ENCODE measurements around the gene IL1RAPL2. TPM values are rescaled to one million over a fixed set of nuclear protein-coding genes. Genes with fewer than 3 reads are reported as not detected.

IL1RAPL2 gene
- polyA plus RNA-seq, 1 of the 3 experiments (the other 2 are of a cell fraction) = 0.13 TPM

DNA sequence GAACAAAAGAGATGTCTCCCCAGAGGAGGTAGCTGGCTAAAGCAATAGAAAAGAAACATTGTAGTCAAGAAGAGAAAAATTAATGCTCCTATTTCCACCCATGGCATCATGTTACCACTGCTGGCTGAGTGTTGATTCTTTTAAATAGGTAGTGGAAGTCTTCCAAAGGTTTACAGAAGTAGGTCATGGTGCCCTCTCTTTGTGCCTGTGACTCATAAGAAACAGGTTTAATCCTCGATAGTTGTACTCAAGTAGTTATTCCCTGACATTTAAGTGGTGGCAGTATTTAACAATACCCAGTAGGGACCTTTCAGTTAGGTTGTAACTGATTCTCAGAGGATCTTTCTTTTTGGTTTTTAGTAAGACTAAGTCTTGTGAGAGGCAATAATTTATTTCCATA lies 406.7 kb downstream of the IL1RAPL2 start:
- peaks cover 8% of the 10 kb centered on the region for H3K27me3 ChIP-seq (ENCODE audit: insufficient read depth)
- TF ChIP-seq, protein P1, sequence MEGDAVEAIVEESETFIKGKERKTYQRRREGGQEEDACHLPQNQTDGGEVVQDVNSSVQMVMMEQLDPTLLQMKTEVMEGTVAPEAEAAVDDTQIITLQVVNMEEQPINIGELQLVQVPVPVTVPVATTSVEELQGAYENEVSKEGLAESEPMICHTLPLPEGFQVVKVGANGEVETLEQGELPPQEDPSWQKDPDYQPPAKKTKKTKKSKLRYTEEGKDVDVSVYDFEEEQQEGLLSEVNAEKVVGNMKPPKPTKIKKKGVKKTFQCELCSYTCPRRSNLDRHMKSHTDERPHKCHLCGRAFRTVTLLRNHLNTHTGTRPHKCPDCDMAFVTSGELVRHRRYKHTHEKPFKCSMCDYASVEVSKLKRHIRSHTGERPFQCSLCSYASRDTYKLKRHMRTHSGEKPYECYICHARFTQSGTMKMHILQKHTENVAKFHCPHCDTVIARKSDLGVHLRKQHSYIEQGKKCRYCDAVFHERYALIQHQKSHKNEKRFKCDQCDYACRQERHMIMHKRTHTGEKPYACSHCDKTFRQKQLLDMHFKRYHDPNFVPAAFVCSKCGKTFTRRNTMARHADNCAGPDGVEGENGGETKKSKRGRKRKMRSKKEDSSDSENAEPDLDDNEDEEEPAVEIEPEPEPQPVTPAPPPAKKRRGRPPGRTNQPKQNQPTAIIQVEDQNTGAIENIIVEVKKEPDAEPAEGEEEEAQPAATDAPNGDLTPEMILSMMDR (IDR thresholded peaks at IDR 0.05) = no peak
- TF ChIP-seq TEAD4 (IDR thresholded peaks at IDR 0.05; ENCODE audit: borderline replicate concordance, insufficient read depth) = no peak
- TF ChIP-seq FOXM1 (IDR thresholded peaks at IDR 0.05; ENCODE audit: low read depth) = no peak
- no peak for TF ChIP-seq FOXJ3 (CRISPR knock-in tag; IDR thresholded peaks at IDR 0.05)
- no peak for TF ChIP-seq SMC3 (IDR thresholded peaks at IDR 0.05; ENCODE audit: low read depth, low read length)
- TF ChIP-seq, protein P2, sequence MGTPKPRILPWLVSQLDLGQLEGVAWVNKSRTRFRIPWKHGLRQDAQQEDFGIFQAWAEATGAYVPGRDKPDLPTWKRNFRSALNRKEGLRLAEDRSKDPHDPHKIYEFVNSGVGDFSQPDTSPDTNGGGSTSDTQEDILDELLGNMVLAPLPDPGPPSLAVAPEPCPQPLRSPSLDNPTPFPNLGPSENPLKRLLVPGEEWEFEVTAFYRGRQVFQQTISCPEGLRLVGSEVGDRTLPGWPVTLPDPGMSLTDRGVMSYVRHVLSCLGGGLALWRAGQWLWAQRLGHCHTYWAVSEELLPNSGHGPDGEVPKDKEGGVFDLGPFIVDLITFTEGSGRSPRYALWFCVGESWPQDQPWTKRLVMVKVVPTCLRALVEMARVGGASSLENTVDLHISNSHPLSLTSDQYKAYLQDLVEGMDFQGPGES (IDR thresholded peaks at IDR 0.05; ENCODE audit: low read depth, low read length) = no peak
- TF ChIP-seq JUND (IDR thresholded peaks at IDR 0.05) = no peak
- no peak for TF ChIP-seq NRF1 (IDR thresholded peaks at IDR 0.05; ENCODE audit: low read depth, low read length)
- no peak for TF ChIP-seq RCOR1 (IDR thresholded peaks at IDR 0.05; ENCODE audit: low read length)
- TF ChIP-seq RFX5 (IDR thresholded peaks at IDR 0.05; ENCODE audit: low read length) = no peak
- TF ChIP-seq, protein P3, sequence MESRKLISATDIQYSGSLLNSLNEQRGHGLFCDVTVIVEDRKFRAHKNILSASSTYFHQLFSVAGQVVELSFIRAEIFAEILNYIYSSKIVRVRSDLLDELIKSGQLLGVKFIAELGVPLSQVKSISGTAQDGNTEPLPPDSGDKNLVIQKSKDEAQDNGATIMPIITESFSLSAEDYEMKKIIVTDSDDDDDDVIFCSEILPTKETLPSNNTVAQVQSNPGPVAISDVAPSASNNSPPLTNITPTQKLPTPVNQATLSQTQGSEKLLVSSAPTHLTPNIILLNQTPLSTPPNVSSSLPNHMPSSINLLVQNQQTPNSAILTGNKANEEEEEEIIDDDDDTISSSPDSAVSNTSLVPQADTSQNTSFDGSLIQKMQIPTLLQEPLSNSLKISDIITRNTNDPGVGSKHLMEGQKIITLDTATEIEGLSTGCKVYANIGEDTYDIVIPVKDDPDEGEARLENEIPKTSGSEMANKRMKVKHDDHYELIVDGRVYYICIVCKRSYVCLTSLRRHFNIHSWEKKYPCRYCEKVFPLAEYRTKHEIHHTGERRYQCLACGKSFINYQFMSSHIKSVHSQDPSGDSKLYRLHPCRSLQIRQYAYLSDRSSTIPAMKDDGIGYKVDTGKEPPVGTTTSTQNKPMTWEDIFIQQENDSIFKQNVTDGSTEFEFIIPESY (IDR thresholded peaks at IDR 0.05; ENCODE audit: borderline replicate concordance, low read depth) = no peak
- no peak for TF ChIP-seq EZH2phosphoT487 (IDR thresholded peaks at IDR 0.05; ENCODE audit: borderline replicate concordance, low read depth)
- TF ChIP-seq MXI1 (IDR thresholded peaks at IDR 0.05; ENCODE audit: low read depth, low read length) = no peak
- DNase-seq = no peak
- ChIA-PET POLR2A (no interaction called here), CTCF (interaction anchor here (0.5 kb wide), 1 partner anchor 741 kb away, joined by 3 read pairs; no protein-coding TSS in a partner anchor)
- no peaks in the 10 kb centered on the region for H3K79me2 ChIP-seq (ENCODE audit: insufficient read depth)
- H4K20me1 ChIP-seq (ENCODE audit: insufficient read depth) = no peaks in the 10 kb centered on the region
- 7% methylated on average over 1 of the region's 1 CpG for WGBS (ENCODE audit: low lambda C conversion rate)
- H3K36me3 ChIP-seq (replicated peaks in 1 of 2; ENCODE audit: control insufficient read depth in 1 of 2, insufficient read depth in 2 of 2, low read length in 1 of 2) = no peaks in the 10 kb centered on the region
- peaks cover 7% of the 10 kb centered on the region; the same call in 1 of the 2 replicates for H3K9me2 ChIP-seq
- H3K9me3 ChIP-seq = no peaks in the 10 kb centered on the region
- H2AFZ ChIP-seq (ENCODE audit: low read depth) = no peak overlapping the region
- peaks cover 5% of the 10 kb centered on the region for H3F3A ChIP-seq (replicated peaks; ENCODE audit: insufficient read depth)
- no peak overlapping the region for H3K27ac ChIP-seq (ENCODE audit: low read depth in 2 of 2, low read length in 1 of 2)
- no peaks in the 10 kb centered on the region for H3K4me1 ChIP-seq (ENCODE audit: control insufficient read depth in 1 of 2, insufficient read depth in 2 of 2, low read depth in 1 of 2, low read length in 1 of 2)
- no peak overlapping the region for H3K9ac ChIP-seq
- H3K4me2 ChIP-seq = no peak overlapping the region
- no peak overlapping the region for H3K4me3 ChIP-seq (ENCODE audit: low read depth in 2 of 2, low read length in 1 of 2)

DNA sequence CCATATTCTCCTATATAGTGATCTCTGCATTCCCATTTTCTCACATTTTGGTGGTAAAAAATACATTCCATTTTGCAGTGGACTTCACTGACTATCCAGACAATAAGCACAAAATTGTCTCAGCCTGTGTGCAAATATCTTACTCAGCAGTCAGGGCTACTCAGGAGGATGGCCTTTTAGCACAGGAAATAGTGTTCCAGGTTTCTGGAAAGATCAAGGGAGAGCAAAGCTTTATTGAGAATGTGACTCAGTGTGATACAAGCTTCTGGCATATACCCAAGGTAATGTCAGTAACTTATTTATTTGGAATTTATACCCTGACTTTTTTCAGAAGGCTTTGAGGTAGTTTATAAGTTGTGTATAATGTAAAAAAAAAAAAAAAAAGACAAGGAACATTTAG lies 421.1 kb downstream of the IL1RAPL2 start:
- H3K9me2 ChIP-seq = no peaks in the 10 kb centered on the region
- H3K27ac ChIP-seq (ENCODE audit: low read depth in 2 of 2, low read length in 1 of 2) = no peak overlapping the region
- CTCF ChIA-PET = no interaction called here

More for the DNA sequence above, 421.1 kb downstream of the IL1RAPL2 start:
- Histone ChIP-seq H3K27me3 (ENCODE audit: insufficient read depth) (no peaks in the 10 kb centered on the region), H3K4me1 (ENCODE audit: control insufficient read depth in 1 of 2, insufficient read depth in 2 of 2, low read depth in 1 of 2, low read length in 1 of 2) (no peaks in the 10 kb centered on the region), H3F3A (replicated peaks; ENCODE audit: insufficient read depth) (no peaks in the 10 kb centered on the region), H4K20me1 (ENCODE audit: insufficient read depth) (no peaks in the 10 kb centered on the region), H2AFZ (ENCODE audit: low read depth) (no peak overlapping the region), H3K4me3 (ENCODE audit: low read depth in 2 of 2, low read length in 1 of 2) (no peak overlapping the region), H3K36me3 (replicated peaks in 1 of 2; ENCODE audit: control insufficient read depth in 1 of 2, insufficient read depth in 2 of 2, low read length in 1 of 2) (no peaks in the 10 kb centered on the region), H3K79me2 (ENCODE audit: insufficient read depth) (no peaks in the 10 kb centered on the region), H3K9me3 (no peaks in the 10 kb centered on the region), H3K9ac (no peak overlapping the region), H3K4me2 (no peak overlapping the region)
- TF ChIP-seq YY1 (IDR thresholded peaks at IDR 0.05; ENCODE audit: low read depth) = no peak
- TF ChIP-seq FOXJ3 (CRISPR knock-in tag; IDR thresholded peaks at IDR 0.05) = no peak
- TF ChIP-seq EZH2phosphoT487 (IDR thresholded peaks at IDR 0.05; ENCODE audit: borderline replicate concordance, low read depth) = no peak
- TF ChIP-seq NRF1 (IDR thresholded peaks at IDR 0.05; ENCODE audit: low read depth, low read length) = no peak
- TF ChIP-seq ELF1 (IDR thresholded peaks at IDR 0.05) = no peak
- TF ChIP-seq, protein P4, sequence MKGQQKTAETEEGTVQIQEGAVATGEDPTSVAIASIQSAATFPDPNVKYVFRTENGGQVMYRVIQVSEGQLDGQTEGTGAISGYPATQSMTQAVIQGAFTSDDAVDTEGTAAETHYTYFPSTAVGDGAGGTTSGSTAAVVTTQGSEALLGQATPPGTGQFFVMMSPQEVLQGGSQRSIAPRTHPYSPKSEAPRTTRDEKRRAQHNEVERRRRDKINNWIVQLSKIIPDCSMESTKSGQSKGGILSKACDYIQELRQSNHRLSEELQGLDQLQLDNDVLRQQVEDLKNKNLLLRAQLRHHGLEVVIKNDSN (IDR thresholded peaks at IDR 0.05; ENCODE audit: borderline replicate concordance, low read depth) = no peak
- no peak for TF ChIP-seq RXRA (IDR thresholded peaks at IDR 0.05; ENCODE audit: borderline replicate concordance, low read depth)
- no peak for TF ChIP-seq TAF1 (IDR thresholded peaks at IDR 0.05; ENCODE audit: borderline replicate concordance, low read depth, low read length)
- no peak for TF ChIP-seq JUND (IDR thresholded peaks at IDR 0.05)
- no peak for DNase-seq
- POLR2A ChIA-PET = no interaction called here

Data from SK-N-SH (cell line).